Ishikawa (cell line): Measurements from ENCODE around the gene AUTS2.

ENCODE experiments used
- EGR1 ChIP-seq: IDR thresholded peaks from 2 replicates; pipeline ENCODE4 v1.6.1; 2012
- EP300 ChIP-seq: IDR thresholded peaks from 2 replicates; pipeline ENCODE4 v1.6.1; 2012; ENCODE audit warnings: borderline replicate concordance
- RAD21 ChIP-seq: IDR thresholded peaks from 2 replicates; pipeline ENCODE4 v1.6.1; 2012; ENCODE audit warnings: low read depth

DNA sequence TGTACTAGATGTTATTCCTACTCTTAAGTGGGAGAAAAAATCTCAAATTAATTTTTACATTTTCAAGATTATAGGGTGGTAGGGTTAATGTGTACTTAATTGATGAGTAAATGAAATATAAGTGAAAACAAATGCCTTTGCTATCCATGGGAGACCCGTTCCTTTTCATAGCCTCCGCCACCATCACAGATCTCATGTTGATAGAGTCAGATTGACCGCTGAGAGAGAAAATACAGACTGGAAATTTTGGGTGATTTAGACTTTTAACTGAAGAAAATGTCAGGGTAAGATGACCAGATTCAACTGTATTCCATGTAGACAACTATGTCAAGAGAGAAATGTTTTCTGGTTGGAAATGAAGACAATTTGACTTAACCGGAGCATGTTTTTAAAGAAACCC is 446.2 kb downstream of the AUTS2 start:
- TF ChIP-seq RAD21, result no peak
- TF ChIP-seq EGR1, result no peak
- no peak for TF ChIP-seq EP300
